H9 (cell line): ENCODE results near the gene TMEM123. TPM values are rescaled to one million over a fixed set of nuclear protein-coding genes. Genes with fewer than 3 reads are reported as not detected.

Experiments used
- DNase-seq: peaks from one replicate; pipeline ENCODE4 v3.0.0-alpha.2; 2017
- H2AFZ ChIP-seq: one replicate; pipeline ENCODE4 v1.6.1; 2013; ENCODE audit warnings: mild to moderate bottlenecking, low read length, control low read depth, moderate library complexity
- H2AK5ac ChIP-seq: 2 replicates; pipeline ENCODE4 v1.6.1; 2013; ENCODE audit warnings: low read length, control low read depth, mixed read lengths; ENCODE audit not compliant: insufficient read length
- H2BK120ac ChIP-seq: one replicate; pipeline ENCODE4 v1.6.1; 2013; ENCODE audit warnings: low read depth, mild to moderate bottlenecking, low read length, control low read depth, inconsistent platforms; ENCODE audit not compliant: poor library complexity, severe bottlenecking
- H2BK12ac ChIP-seq: 2 replicates; pipeline ENCODE4 v1.6.1; 2013; ENCODE audit warnings: low read length, control low read depth, mixed read lengths, low read depth; ENCODE audit not compliant: insufficient read length
- H2BK15ac ChIP-seq: 2 replicates; pipeline ENCODE4 v1.6.1; 2013; ENCODE audit warnings: low read depth, low read length, control low read depth
- H2BK20ac ChIP-seq: one replicate; pipeline ENCODE4 v1.6.1; 2013; ENCODE audit warnings: low read depth, mild to moderate bottlenecking, low read length, control low read depth, inconsistent platforms; ENCODE audit not compliant: poor library complexity, severe bottlenecking
- H2BK5ac ChIP-seq: 2 replicates; pipeline ENCODE4 v1.6.1; 2013; ENCODE audit warnings: low read length, control low read depth, mixed read lengths; ENCODE audit not compliant: insufficient read length
- H3K14ac ChIP-seq: 2 replicates; pipeline ENCODE4 v1.6.1; 2013; ENCODE audit warnings: low read length, control low read depth; ENCODE audit not compliant: insufficient read depth
- H3K18ac ChIP-seq: 2 replicates; pipeline ENCODE4 v1.6.1; 2013; ENCODE audit warnings: low read depth, mild to moderate bottlenecking, mixed read lengths, low read length, control low read depth; ENCODE audit not compliant: insufficient read length
- H3K23ac ChIP-seq: 2 replicates; pipeline ENCODE4 v1.6.1; 2013; ENCODE audit warnings: low read length, control low read depth, mixed read lengths, low read depth; ENCODE audit not compliant: insufficient read length
- H3K23me2 ChIP-seq: 2 replicates; pipeline ENCODE4 v1.6.1; 2013; ENCODE audit warnings: low read depth, mild to moderate bottlenecking, mixed read lengths, low read length, control low read depth; ENCODE audit not compliant: insufficient read length, poor library complexity, severe bottlenecking
- H3K27ac ChIP-seq: 2 replicates; pipeline ENCODE4 v1.5.1; 2013; ENCODE audit warnings: low read length, control low read depth, mixed read lengths, low read depth; ENCODE audit not compliant: insufficient read length
- H3K27me3 ChIP-seq: 2 replicates; pipeline ENCODE4 v1.6.1; 2013; ENCODE audit warnings: low read length, control low read depth, inconsistent platforms; ENCODE audit not compliant: insufficient read depth
- H3K4ac ChIP-seq: 2 replicates; pipeline ENCODE4 v1.6.1; 2013; ENCODE audit warnings: low read depth, mild to moderate bottlenecking, control low read depth, inconsistent platforms, low read length, moderate library complexity
- H3K4me1 ChIP-seq: 2 replicates; pipeline ENCODE4 v1.6.1; 2013; ENCODE audit warnings: low read length, control low read depth, inconsistent platforms; ENCODE audit not compliant: insufficient read depth
- H3K4me2 ChIP-seq: 2 replicates; pipeline ENCODE4 v1.6.1; 2013; ENCODE audit warnings: low read length, control low read depth, mixed read lengths; ENCODE audit not compliant: insufficient read length, insufficient read depth
- H3K56ac ChIP-seq: 2 replicates; pipeline ENCODE4 v1.6.1; 2013; ENCODE audit warnings: low read depth, mild to moderate bottlenecking, mixed read lengths, low read length, control low read depth; ENCODE audit not compliant: insufficient read length
- H3K79me1 ChIP-seq: 2 replicates; pipeline ENCODE4 v1.6.1; 2013; ENCODE audit warnings: low read depth, mild to moderate bottlenecking, moderate library complexity, low read length, control low read depth, inconsistent platforms; ENCODE audit not compliant: insufficient read depth, poor library complexity, severe bottlenecking
- H3K79me2 ChIP-seq: 2 replicates; pipeline ENCODE4 v1.6.1; 2013; ENCODE audit warnings: low read length, control low read depth, inconsistent platforms; ENCODE audit not compliant: insufficient read depth
- H3K9ac ChIP-seq: 2 replicates; pipeline ENCODE4 v1.6.1; 2013; ENCODE audit warnings: low read length, control low read depth, mixed read lengths; ENCODE audit not compliant: insufficient read length; ENCODE audit errors: extremely low read depth
- H3K9me3 ChIP-seq: one replicate; pipeline ENCODE4 v1.6.1; 2013; ENCODE audit warnings: low read depth, low read length, inconsistent platforms; ENCODE audit not compliant: control insufficient read depth
- H3T11ph ChIP-seq: one replicate; pipeline ENCODE4 v1.6.1; 2013; ENCODE audit warnings: mild to moderate bottlenecking, low read length, control low read depth, inconsistent platforms
- H4K20me1 ChIP-seq: one replicate; pipeline ENCODE4 v1.6.1; 2013; ENCODE audit not compliant: control insufficient read depth, insufficient read length, insufficient read depth
- H4K5ac ChIP-seq: 2 replicates; pipeline ENCODE4 v1.6.1; 2013; ENCODE audit warnings: low read depth, mild to moderate bottlenecking, mixed read lengths, low read length, control low read depth; ENCODE audit not compliant: insufficient read length
- H4K8ac ChIP-seq: replicated peaks from 2 replicates; pipeline ENCODE4 v1.6.1; 2013; ENCODE audit warnings: low read length, control low read depth, mixed read lengths, low read depth; ENCODE audit not compliant: insufficient read length
- H4K91ac ChIP-seq: 2 replicates; pipeline ENCODE4 v1.6.1; 2013; ENCODE audit warnings: low read depth, mild to moderate bottlenecking, moderate library complexity, mixed read lengths, low read length, control low read depth; ENCODE audit not compliant: insufficient read length
- H3K27ac Mint-ChIP-seq, 3 experiments: 2 replicates in 2 of 3; 3 replicates in 1 of 3; pipeline ENCODE4 v1.8.0; 2020 to 2021; ENCODE audit warnings: mixed read lengths in 3 of 3, mild to moderate bottlenecking in 1 of 3, moderate library complexity in 1 of 3
- H3K27me3 Mint-ChIP-seq: 2 replicates; pipeline ENCODE4 v1.8.0; 2021; ENCODE audit warnings: low read depth, mild to moderate bottlenecking, moderate library complexity, mixed read lengths
- H3K36me3 Mint-ChIP-seq, 3 experiments: 2 replicates in 2 of 3; 3 replicates in 1 of 3; pipeline ENCODE4 v1.8.0; 2020 to 2021; ENCODE audit warnings: low read depth in 3 of 3, mixed read lengths in 3 of 3; ENCODE audit not compliant: insufficient read depth in 1 of 3
- H3K4me1 Mint-ChIP-seq, 2 experiments: 2 replicates each; pipeline ENCODE4 v1.8.0; 2020; ENCODE audit warnings: mixed read lengths in 2 of 2
- H3K4me3 Mint-ChIP-seq, 2 experiments: 2 replicates in 1 of 2; 3 replicates in 1 of 2; pipeline ENCODE4 v1.8.0; 2020 to 2021; ENCODE audit warnings: mild to moderate bottlenecking in 2 of 2, mixed read lengths in 2 of 2, moderate library complexity in 1 of 2
- H3K9me3 Mint-ChIP-seq, 2 experiments: 2 replicates in 1 of 2; 3 replicates in 1 of 2; pipeline ENCODE4 v1.8.0; 2020; ENCODE audit warnings: mild to moderate bottlenecking in 2 of 2, mixed read lengths in 2 of 2, moderate library complexity in 1 of 2
- total RNA-seq: library from RNA; stranded (reverse); gene quantifications from 2 replicates; pipeline ENCODE4 v1.2.1, GENCODE V29; 2021
- TF ChIP-seq, protein P1 (sequence below): fragments of 200-600 bp; sonication (generic); conservative IDR thresholded peaks from 3 replicates; pipeline ENCODE4 v1.8.0; 2021; ENCODE audit warnings: antibody characterized with exemption, mild to moderate bottlenecking

Gene TMEM123
- total RNA-seq, 1 experiment from 2014 or later: 76.7 TPM

DNA sequence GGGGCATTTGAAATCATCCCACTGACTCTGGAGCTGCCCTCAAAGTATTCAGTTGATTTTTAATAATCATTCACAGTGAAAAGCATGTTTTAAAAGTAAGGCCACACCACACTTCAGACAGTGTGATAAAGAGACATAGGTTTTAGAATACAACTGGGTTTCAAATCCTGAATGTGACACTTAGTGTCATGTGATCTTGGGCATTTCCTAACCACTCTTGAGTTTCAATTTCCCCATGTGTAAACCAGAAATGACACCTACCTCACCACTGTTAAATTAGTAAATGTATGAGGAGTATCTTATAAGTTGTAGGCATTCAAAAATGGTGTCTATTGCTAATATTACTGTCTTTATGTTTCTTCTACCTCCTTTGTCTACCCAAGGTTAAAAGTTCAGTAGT lies 5.4 kb downstream of the TMEM123 start:
- no peaks in the 10 kb centered on the region for H3K79me2 ChIP-seq
- Mint-ChIP-seq H3K36me3 (peaks cover 24 to 35% (median 33%) of the 10 kb centered on the region in 3 experiments), H3K9me3 (peaks cover 6 to 7% of the 10 kb centered on the region in 2 experiments; a peak in 4 of 5 replicates), H3K4me3 (no peak overlapping the region), H3K27me3 (peaks cover 23% of the 10 kb centered on the region), H3K27ac (no peak overlapping the region), H3K4me1 (peaks cover 25 to 26% of the 10 kb centered on the region in 2 experiments)
- H3K4ac ChIP-seq: no peak overlapping the region
- H3K4me2 ChIP-seq: no peak overlapping the region
- H4K5ac ChIP-seq: no peak overlapping the region
- peaks cover 3% of the 10 kb centered on the region for H3K79me1 ChIP-seq
- H2AK5ac ChIP-seq: no peak overlapping the region
- H3K27me3 ChIP-seq: peaks cover 4% of the 10 kb centered on the region; the same call in 1 of the 2 replicates
- H4K20me1 ChIP-seq: no peaks in the 10 kb centered on the region
- H3K4me1 ChIP-seq: no peaks in the 10 kb centered on the region; the same call in 1 of the 2 replicates
- no peak overlapping the region for H3K56ac ChIP-seq
- no peak for DNase-seq
- no peak overlapping the region for H2AFZ ChIP-seq
- H4K8ac ChIP-seq: no peak overlapping the region
- no peak overlapping the region for H2BK120ac ChIP-seq
- H3K23ac ChIP-seq: no peak overlapping the region
- no peak overlapping the region for H2BK5ac ChIP-seq
- H3K9ac ChIP-seq: no peak overlapping the region
- no peak overlapping the region for H4K91ac ChIP-seq
- no peak overlapping the region for H2BK20ac ChIP-seq
- TF ChIP-seq, protein P1, sequence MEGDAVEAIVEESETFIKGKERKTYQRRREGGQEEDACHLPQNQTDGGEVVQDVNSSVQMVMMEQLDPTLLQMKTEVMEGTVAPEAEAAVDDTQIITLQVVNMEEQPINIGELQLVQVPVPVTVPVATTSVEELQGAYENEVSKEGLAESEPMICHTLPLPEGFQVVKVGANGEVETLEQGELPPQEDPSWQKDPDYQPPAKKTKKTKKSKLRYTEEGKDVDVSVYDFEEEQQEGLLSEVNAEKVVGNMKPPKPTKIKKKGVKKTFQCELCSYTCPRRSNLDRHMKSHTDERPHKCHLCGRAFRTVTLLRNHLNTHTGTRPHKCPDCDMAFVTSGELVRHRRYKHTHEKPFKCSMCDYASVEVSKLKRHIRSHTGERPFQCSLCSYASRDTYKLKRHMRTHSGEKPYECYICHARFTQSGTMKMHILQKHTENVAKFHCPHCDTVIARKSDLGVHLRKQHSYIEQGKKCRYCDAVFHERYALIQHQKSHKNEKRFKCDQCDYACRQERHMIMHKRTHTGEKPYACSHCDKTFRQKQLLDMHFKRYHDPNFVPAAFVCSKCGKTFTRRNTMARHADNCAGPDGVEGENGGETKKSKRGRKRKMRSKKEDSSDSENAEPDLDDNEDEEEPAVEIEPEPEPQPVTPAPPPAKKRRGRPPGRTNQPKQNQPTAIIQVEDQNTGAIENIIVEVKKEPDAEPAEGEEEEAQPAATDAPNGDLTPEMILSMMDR: no peak
- H2BK12ac ChIP-seq: no peak overlapping the region
- no peak overlapping the region for H2BK15ac ChIP-seq
- no peak overlapping the region for H3K14ac ChIP-seq
- no peak overlapping the region for H3T11ph ChIP-seq
- H3K27ac ChIP-seq: no peak overlapping the region
- H3K9me3 ChIP-seq: no peaks in the 10 kb centered on the region
- peaks cover 7% of the 10 kb centered on the region for H3K23me2 ChIP-seq
- no peak overlapping the region for H3K18ac ChIP-seq
